PFSK-1 (cell line): Measurements from ENCODE around the gene SPTAN1.

Experiments used
- SIN3A ChIP-seq: IDR thresholded peaks from 2 replicates; pipeline ENCODE4 v1.6.1; 2012; ENCODE audit warnings: mild to moderate bottlenecking, low read length, moderate library complexity, borderline replicate concordance; ENCODE audit not compliant: insufficient read depth
- TAF1 ChIP-seq: IDR thresholded peaks from 2 replicates; pipeline ENCODE4 v1.6.1; 2012; ENCODE audit warnings: low read length, control low read depth, borderline replicate concordance; ENCODE audit not compliant: insufficient read depth

- TF ChIP-seq SIN3A (no peak), TAF1 (no peak)
Measured at GRCh38 chr9:128577206-128577605, 24.8 kb downstream of the SPTAN1 start.
